Esophagus muscularis mucosa (tissue), 4 donors: ENCODE results near the gene ANP32A. TPM values are rescaled to one million over a fixed set of nuclear protein-coding genes. Genes with fewer than 3 reads are reported as not detected.

ENCODE experiments used
- DNase-seq: peaks from one replicate; pipeline ENCODE4 v3.0.0-alpha.2; 2017; ENCODE audit errors: extremely low spot score
- H3K27ac ChIP-seq, 4 donors: fragments of 200-600 bp; sonication (generic); replicated peaks in 1 of 4; 1 replicate in 3 of 4; 2 replicates in 1 of 4; pipeline ENCODE4 v1.5.1; 2016 to 2019; ENCODE audit warnings: mild to moderate bottlenecking in 1 of 4
- H3K27me3 ChIP-seq, 4 donors: fragments of 200-600 bp; sonication (generic); one replicate each; pipeline versions ENCODE4 v1.5.1 to v1.6.0; 2016 to 2019
- H3K36me3 ChIP-seq, 4 donors: fragments of 200-600 bp; sonication (generic); one replicate each; pipeline ENCODE4 v1.5.1; 2016 to 2019
- H3K4me1 ChIP-seq, 4 donors: fragments of 200-600 bp; sonication (generic); one replicate each; pipeline ENCODE4 v1.5.1; 2016 to 2019
- H3K4me3 ChIP-seq, 4 donors: fragments of 200-600 bp; sonication (generic); 1 replicate in 2 of 4; 2 replicates in 2 of 4; pipeline ENCODE4 v1.5.1; 2016 to 2019; ENCODE audit warnings: mild to moderate bottlenecking in 4 of 4, moderate library complexity in 1 of 4
- H3K9me3 ChIP-seq, 4 donors: fragments of 200-600 bp; sonication (generic); 1 replicate in 3 of 4; 2 replicates in 1 of 4; pipeline ENCODE4 v1.5.1; 2016 to 2019
- EP300 ChIP-seq: sonication (generic); formaldehyde crosslinking; IDR thresholded peaks from one replicate; pipeline ENCODE4 v1.6.1; 2017; ENCODE audit warnings: antibody characterized with exemption
- POLR2A ChIP-seq: fragments of 450-650 bp; IDR thresholded peaks from one replicate; pipeline ENCODE4 v1.6.1; 2017; ENCODE audit warnings: antibody characterized with exemption, moderate library complexity, mild to moderate bottlenecking, low read depth
- POLR2AphosphoS5 ChIP-seq, 2 donors: sonication (generic); formaldehyde crosslinking; IDR thresholded peaks; one replicate each; pipeline ENCODE4 v1.6.1; 2017; ENCODE audit warnings: antibody characterized with exemption in 2 of 2
- WGBS: methylation state at CpG from one replicate; pipeline ENCODE4 v1.1.5; 2018; 5-methylcytosine and 5-hydroxymethylcytosine counted together
- intact Hi-C: fragments of 100-400 bp; cut with DNase I; formaldehyde crosslinking; loops from one replicate; pipeline ENCODE4 v1.15.1; 2023
- total RNA-seq, 4 donors: library from RNA; depleted of rRNA; stranded (reverse); fragments of >200 nt; gene quantifications; one replicate each; pipeline versions ENCODE4 v1.1.0 to v1.2.1, GENCODE V29; 2016
- TF ChIP-seq, protein P1 (sequence below), 3 experiments: fragments of 200-600 bp in 2 of 3; fragments of 450-650 bp in 1 of 3; sonication (generic) in 2 of 3; IDR thresholded peaks; one replicate each; pipeline ENCODE4 v1.5.1; 2017 to 2019; ENCODE audit warnings: antibody characterized with exemption in 3 of 3, mild to moderate bottlenecking in 2 of 3, moderate library complexity in 1 of 3

Gene ANP32A
- total RNA-seq, 4 donors from 2014 or later = 35.3 to 64.1 (median 51.1) TPM

DNA sequence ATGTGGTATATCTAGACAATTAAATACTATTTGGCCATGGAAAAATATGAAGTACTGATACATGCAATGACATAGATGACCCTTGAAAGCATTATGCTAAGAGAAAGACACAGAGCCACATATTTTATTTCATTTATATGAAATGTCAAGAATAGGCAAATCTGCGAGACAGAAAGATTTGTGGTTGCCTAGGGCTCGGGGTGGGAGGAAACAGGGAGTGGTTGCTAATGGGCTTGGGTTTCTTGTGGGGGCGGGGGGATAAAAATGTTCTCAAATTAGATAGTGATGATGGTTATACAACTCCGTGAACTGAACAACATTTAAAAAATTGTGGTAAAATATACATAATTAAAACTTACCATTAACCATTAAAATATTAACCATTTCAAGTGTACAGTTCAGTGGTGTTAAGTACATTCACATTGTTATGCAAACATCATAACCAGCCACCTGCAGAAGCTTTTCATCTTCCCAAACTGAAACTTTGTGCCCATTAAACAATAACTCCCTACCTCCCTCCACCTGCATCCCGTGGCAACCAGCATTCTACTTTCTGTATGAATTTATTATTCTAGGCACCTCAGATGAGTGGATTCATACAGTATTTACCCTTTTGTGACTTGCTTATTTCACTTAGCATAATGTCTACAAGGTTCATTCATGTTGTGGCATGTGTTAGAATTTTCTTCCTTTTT, 24.3 kb upstream of the ANP32A start:
- WGBS = 64% methylated on average over 5 of the region's 5 CpGs
- TF ChIP-seq POLR2AphosphoS5 (IDR thresholded peaks at IDR 0.05) (no peak), POLR2A (no peak)
- H3K27ac ChIP-seq = no peak overlapping the region
- peaks cover 0 to 9% (median 9%) of the 10 kb centered on the region in 4 donors for H3K4me1 ChIP-seq
- DNase-seq = no peak
- H3K9me3 ChIP-seq = no peaks in the 10 kb centered on the region
- intact Hi-C loops = no loop called here
- H3K4me3 ChIP-seq = no peak overlapping the region
- H3K27me3 ChIP-seq = peaks cover 0 to 71% (median 29%) of the 10 kb centered on the region in 4 donors
- no peaks in the 10 kb centered on the region for H3K36me3 ChIP-seq

DNA sequence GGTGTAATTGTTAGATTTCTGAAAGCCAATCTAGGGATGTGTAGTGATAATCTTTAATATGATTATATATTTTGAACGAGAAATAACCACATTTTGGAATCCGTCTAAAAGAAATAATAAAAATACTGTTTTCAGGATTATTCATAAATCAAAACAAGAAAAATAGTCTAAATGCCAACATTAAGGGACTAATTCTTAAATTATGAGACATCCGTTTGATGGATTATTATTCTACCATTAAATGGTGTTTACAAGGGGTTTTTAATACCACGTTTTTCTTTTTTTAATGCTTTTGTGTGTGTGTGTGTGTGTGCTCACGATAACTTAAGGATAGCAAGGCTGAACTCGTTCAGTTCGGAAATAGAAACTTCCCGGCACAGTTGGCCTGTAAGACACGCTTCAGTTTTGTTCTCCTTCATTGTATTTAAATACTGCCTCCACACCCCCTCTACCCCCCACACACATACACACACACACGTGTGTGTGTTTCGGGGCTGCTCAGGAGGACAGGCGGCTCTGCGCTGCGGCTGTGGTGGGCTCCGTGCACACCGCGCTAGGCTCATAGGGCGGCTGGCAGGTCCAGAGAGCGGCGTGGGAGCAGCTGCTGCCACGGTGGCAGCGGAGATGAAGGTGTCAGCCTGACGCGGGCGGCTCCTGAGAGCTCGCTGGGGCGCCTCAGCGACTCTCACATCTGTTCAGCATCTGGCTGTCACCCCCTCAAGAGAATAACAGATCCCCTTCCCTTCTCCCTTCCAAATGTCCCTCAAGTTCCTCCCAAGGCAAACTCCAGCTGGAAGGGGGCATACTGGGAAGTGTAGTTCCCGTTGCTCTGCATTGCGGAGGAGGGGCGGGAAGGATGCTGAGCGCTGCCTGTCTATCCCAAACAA, 23.0 kb upstream of the ANP32A start:
- Histone ChIP-seq H3K4me1 (peaks cover 0 to 9% (median 9%) of the 10 kb centered on the region in 4 donors), H3K27me3 (peaks cover 0 to 76% (median 36%) of the 10 kb centered on the region in 4 donors), H3K4me3 (peak overlapping the region; percentile 45 to 53 (median 46)), H3K27ac (no peak overlapping the region), H3K9me3 (no peaks in the 10 kb centered on the region), H3K36me3 (no peaks in the 10 kb centered on the region)
- no peak for DNase-seq
- 9% methylated on average over 29 of the region's 32 CpGs for WGBS
- TF ChIP-seq, protein P1, sequence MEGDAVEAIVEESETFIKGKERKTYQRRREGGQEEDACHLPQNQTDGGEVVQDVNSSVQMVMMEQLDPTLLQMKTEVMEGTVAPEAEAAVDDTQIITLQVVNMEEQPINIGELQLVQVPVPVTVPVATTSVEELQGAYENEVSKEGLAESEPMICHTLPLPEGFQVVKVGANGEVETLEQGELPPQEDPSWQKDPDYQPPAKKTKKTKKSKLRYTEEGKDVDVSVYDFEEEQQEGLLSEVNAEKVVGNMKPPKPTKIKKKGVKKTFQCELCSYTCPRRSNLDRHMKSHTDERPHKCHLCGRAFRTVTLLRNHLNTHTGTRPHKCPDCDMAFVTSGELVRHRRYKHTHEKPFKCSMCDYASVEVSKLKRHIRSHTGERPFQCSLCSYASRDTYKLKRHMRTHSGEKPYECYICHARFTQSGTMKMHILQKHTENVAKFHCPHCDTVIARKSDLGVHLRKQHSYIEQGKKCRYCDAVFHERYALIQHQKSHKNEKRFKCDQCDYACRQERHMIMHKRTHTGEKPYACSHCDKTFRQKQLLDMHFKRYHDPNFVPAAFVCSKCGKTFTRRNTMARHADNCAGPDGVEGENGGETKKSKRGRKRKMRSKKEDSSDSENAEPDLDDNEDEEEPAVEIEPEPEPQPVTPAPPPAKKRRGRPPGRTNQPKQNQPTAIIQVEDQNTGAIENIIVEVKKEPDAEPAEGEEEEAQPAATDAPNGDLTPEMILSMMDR (IDR thresholded peaks at IDR 0.05) = no peak
- TF ChIP-seq POLR2A (no peak), POLR2AphosphoS5 (IDR thresholded peaks at IDR 0.05) (peak; percentile 5 to 10), EP300 (no peak)
- intact Hi-C loops = no loop called here

DNA sequence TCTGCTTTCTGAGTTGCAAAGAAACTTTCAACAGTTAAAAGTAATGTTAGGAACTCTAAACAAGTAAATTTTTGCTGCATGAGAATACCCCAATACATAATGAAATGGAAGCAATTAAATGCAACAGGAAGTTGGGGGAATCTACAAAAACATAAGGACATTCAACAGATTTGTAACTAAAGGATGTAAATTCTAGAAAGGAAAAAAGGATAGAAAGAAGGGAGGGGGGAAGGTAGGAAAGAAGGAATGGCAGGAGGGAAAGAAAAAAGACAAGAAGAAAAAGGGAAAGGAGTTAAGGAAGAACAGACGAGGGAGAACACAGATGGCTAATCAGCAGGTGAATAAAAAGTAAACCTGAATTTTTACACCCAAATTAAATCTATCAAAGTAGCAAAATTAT, 22.3 kb upstream of the ANP32A start:
- intact Hi-C loops = no loop called here
- TF ChIP-seq POLR2AphosphoS5 (IDR thresholded peaks at IDR 0.05) (no peak), EP300 (no peak), POLR2A (no peak)
- Histone ChIP-seq H3K27ac (no peak overlapping the region), H3K4me1 (peaks cover 0 to 9% (median 9%) of the 10 kb centered on the region in 4 donors), H3K36me3 (no peaks in the 10 kb centered on the region), H3K9me3 (no peaks in the 10 kb centered on the region), H3K4me3 (no peak overlapping the region), H3K27me3 (peaks cover 0 to 82% (median 36%) of the 10 kb centered on the region in 4 donors)
- no peak for DNase-seq
- 96% methylated on average over 1 of the region's 1 CpG for WGBS

DNA sequence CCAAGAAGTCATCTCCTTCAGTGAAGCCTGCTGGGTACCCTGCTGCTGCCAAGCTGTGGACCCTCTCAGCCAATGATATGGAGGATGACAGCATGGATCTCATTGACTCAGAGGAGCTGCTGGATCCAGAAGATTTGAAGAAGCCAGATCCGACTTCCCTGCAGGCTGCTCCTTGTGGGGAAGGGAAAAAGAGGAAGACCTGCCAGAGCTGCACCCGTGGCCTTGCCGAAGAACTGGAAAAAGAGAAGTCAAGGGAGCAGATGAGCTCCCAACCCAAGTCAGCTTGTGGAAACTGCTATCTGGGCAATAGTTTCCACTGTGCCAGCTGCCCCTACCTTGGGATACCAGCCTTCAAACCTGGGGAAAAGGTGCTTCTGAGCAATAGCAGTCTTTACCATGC, 13.7 kb upstream of the ANP32A start:
- whole genome bisulfite sequencing = 85% methylated on average over 3 of the region's 3 CpGs
- Histone ChIP-seq H3K27ac (no peak overlapping the region), H3K4me3 (no peak overlapping the region), H3K4me1 (no peaks in the 10 kb centered on the region), H3K9me3 (peaks cover 0 to 8% (median 3%) of the 10 kb centered on the region in 4 donors), H3K27me3 (peaks cover 0 to 56% (median 7%) of the 10 kb centered on the region in 4 donors), H3K36me3 (no peaks in the 10 kb centered on the region)
- intact Hi-C loops = no loop called here
- TF ChIP-seq POLR2A = no peak
- TF ChIP-seq, protein P1 (IDR thresholded peaks at IDR 0.05) = no peak
- no peak for TF ChIP-seq POLR2AphosphoS5 (IDR thresholded peaks at IDR 0.05)
- TF ChIP-seq EP300 = no peak
- no peak for DNase-seq

DNA sequence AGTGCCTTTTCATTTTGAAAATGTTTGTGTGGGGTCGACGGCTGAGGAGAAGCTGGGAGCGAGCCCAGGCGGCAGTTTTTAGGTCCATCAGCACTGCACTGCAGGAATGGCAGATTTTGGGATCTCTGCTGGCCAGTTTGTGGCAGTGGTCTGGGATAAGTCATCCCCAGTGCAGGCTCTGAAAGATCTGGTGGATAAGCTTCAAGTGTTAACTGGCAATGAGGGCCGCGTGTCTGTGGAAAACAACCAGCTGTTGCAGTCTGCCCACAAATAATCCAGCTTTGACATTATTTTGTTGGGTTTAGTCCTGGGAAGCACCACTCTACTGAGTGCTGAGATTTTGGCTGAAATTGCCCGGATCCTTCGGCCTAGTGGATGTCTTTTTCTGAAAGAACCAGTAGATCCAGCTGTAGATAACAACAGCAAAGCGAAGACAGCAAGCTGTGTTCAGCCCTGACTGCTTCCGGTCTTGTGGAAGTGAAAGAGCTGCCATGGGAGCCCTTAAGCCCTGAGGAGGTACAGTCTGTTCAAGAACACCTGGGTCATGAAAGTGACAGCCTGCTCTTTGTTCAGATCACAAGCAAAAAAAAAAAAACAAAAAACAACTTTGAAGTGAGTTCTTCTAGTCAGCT, 13.1 kb upstream of the ANP32A start:
- Histone ChIP-seq H3K4me3 (no peak overlapping the region), H3K4me1 (no peaks in the 10 kb centered on the region), H3K27me3 (peaks cover 0 to 53% (median 5%) of the 10 kb centered on the region in 4 donors), H3K27ac (no peak overlapping the region), H3K36me3 (no peaks in the 10 kb centered on the region), H3K9me3 (peaks cover 0 to 8% (median 3%) of the 10 kb centered on the region in 4 donors)
- DNase-seq = no peak
- 52% methylated on average over 10 of the region's 10 CpGs for WGBS
- TF ChIP-seq EP300 (no peak), POLR2AphosphoS5 (IDR thresholded peaks at IDR 0.05) (no peak), POLR2A (no peak)
- TF ChIP-seq, protein P1 (IDR thresholded peaks at IDR 0.05) = no peak
- intact Hi-C loops = no loop called here
